ENCODE measurements around the gene TMEM170A.

DNA sequence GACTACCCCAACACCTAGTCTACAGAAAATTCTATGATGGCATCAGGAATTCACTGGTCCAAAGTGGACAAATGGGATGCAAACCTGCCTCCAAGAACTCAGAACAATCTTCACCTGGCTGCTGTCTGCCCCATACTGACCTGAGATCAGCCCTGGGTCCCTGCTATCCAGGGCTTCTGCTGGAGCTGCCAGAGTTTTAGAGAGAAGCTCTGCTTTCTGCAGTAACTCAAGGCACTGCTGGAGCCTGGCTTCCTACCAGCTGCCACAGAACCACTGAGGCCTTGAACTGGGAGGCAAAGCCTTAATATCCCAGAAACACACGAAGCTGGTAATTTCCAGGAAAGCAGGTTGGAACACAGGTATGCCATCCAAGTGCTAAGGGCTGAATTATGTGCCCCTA, 7.5 kb downstream of the TMEM170A start:
- TF ChIP-seq CTCF (optimal IDR thresholded peaks at IDR 0.05 in 1 of 3, IDR thresholded peaks at IDR 0.05 in 1 of 3, conservative IDR thresholded peaks at IDR 0.05 in 1 of 3; ENCODE audit: extremely low read depth in 1 of 3, insufficient read depth in 2 of 3, low read length in 3 of 3) (no peak), EZH2 (IDR thresholded peaks at IDR 0.05; ENCODE audit: low read length) (no peak)

Data from keratinocyte (primary cell).